ENCODE measurements around the gene SUSD6.

DNA sequence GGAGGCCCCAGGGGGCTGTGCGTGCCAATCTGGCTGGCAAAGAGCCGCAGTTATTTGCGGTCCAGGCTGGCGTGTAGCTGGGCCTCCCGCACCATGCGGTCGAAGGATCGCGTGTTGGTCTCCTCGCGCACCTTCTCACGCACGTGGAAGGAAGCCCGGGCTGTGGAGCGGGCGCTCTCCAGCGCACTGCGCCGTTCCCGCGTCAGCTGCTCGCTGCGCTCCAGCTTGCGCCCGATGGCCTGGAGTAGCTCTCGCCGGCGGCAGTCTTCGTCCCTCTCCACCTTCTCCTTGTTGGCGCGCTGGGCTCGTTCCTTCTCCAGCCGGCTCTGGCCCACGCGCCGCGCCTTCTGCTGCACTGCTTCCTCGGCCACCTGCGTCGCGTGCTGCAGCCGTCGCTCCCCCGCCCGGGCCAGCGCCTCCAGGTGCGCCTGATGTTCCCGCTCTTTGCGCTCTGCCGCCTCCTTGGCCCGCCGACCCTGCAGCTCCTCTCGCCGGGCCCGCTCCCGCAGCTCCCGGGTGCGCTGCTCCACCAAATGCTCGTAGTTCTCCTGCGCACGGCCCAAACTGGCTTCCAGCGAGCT is 39.9 kb upstream of the SUSD6 start:
- TF ChIP-seq CTCF (IDR thresholded peaks at IDR 0.05; ENCODE audit: low read depth, low read length, missing input control) (no peak), RAD21 (IDR thresholded peaks at IDR 0.05) (no peak), REST (IDR thresholded peaks at IDR 0.05) (no peak), TAF1 (conservative IDR thresholded peaks at IDR 0.05) (no peak)

Measured in liver (tissue), 3 donors.